WTC11 (cell line): ENCODE measurements around the gene RPL39L. TPM values are rescaled to one million over a fixed set of nuclear protein-coding genes. Genes with fewer than 3 reads are reported as not detected.

Experiments
- ATAC-seq: fragments of 200-7000 bp; cut with Tn5 transposase; 2 replicates; pipeline ENCODE4 v1.10.0; 2021; ENCODE audit warnings: mild to moderate bottlenecking, moderate library complexity
- CTCF ChIA-PET: fragments of 300-600 bp; sonication (Branson Sonifier 250); formaldehyde crosslinking; loops from one replicate; lab custom pipeline; 2021; ENCODE audit warnings: antibody characterized with exemption; lab: Charles Lee
- POLR2A ChIA-PET: fragments of 350-600 bp; sonication (Branson Sonifier 250); formaldehyde crosslinking; loops from one replicate; lab custom pipeline; 2021; ENCODE audit warnings: antibody characterized with exemption; lab: Charles Lee
- DNase-seq: peaks from one replicate; pipeline ENCODE4 v3.0.0; 2021; ENCODE audit warnings: low spot score
- H3K27ac Mint-ChIP-seq: 2 replicates; pipeline ENCODE4 v1.8.0; 2021; ENCODE audit warnings: mixed read lengths
- H3K27me3 Mint-ChIP-seq: 2 replicates; pipeline ENCODE4 v1.8.0; 2021; ENCODE audit warnings: low read depth, mild to moderate bottlenecking, moderate library complexity, mixed read lengths
- H3K36me3 Mint-ChIP-seq: 2 replicates; pipeline ENCODE4 v1.8.0; 2021; ENCODE audit warnings: mixed read lengths
- H3K4me1 Mint-ChIP-seq: 2 replicates; pipeline ENCODE4 v1.8.0; 2022; ENCODE audit warnings: mixed read lengths
- H3K4me3 Mint-ChIP-seq: 2 replicates; pipeline ENCODE4 v1.8.0; 2021; ENCODE audit warnings: mild to moderate bottlenecking, moderate library complexity, mixed read lengths
- H3K9me3 Mint-ChIP-seq: 2 replicates; pipeline ENCODE4 v1.8.0; 2021; ENCODE audit warnings: mixed read lengths
- AR ChIP-seq: fragments of 250-450 bp; sonication (Bioruptor Pico); IDR thresholded peaks from 2 replicates; pipeline ENCODE4 v1.9.0; 2021; ENCODE audit warnings: mild to moderate bottlenecking
- ATF3 ChIP-seq: sonication (generic); formaldehyde crosslinking; conservative IDR thresholded peaks from 2 replicates; pipeline ENCODE4 v1.8.1; 2022; ENCODE audit warnings: mild to moderate bottlenecking, missing genetic modification reagents
- ELF4 ChIP-seq: sonication (generic); formaldehyde crosslinking; IDR thresholded peaks from 2 replicates; pipeline ENCODE4 v1.8.1; 2022; ENCODE audit warnings: low read depth, mild to moderate bottlenecking, moderate library complexity, missing genetic modification reagents
- EMX1 ChIP-seq: fragments of 250-450 bp; sonication (Bioruptor Pico); IDR thresholded peaks from 2 replicates; pipeline ENCODE4 v1.8.0; 2021; ENCODE audit warnings: mild to moderate bottlenecking
- NFYB ChIP-seq: sonication (generic); formaldehyde crosslinking; conservative IDR thresholded peaks from 2 replicates; pipeline ENCODE4 v1.8.0; 2022; ENCODE audit warnings: low read depth, missing genetic modification reagents
- TEAD4 ChIP-seq: sonication (generic); formaldehyde crosslinking; IDR thresholded peaks from 2 replicates; pipeline ENCODE4 v1.8.0; 2022; ENCODE audit warnings: mild to moderate bottlenecking, missing genetic modification reagents
- ZNF121 ChIP-seq: sonication (generic); formaldehyde crosslinking; IDR thresholded peaks from 2 replicates; pipeline ENCODE4 v1.8.0; 2023; ENCODE audit warnings: missing genetic modification reagents
- total RNA-seq: library from RNA; stranded (reverse); gene quantifications from 3 replicates; pipeline ENCODE4 v1.2.3, GENCODE V29; 2021

Gene RPL39L
- total RNA-seq, 1 experiment from 2014 or later = 78.3 TPM

- ChIA-PET CTCF (interaction anchor here (0.5 to 0.8 kb wide), 2 partner anchors 41 to 76 kb away, joined by 3 read pairs; no protein-coding TSS in a partner anchor), POLR2A (no interaction called here)
- Mint-ChIP-seq H3K4me1 (peaks cover 14% of the 10 kb centered on the region), H3K27ac (peak overlapping the region; percentile 42; the same call in 1 of the 2 replicates), H3K4me3 (no peak overlapping the region), H3K9me3 (peaks cover 7% of the 10 kb centered on the region), H3K36me3 (peaks cover 70% of the 10 kb centered on the region), H3K27me3 (no peaks in the 10 kb centered on the region)
- TF ChIP-seq TEAD4 (no peak), ATF3 (no peak), ELF4 (CRISPR knock-in tag) (no peak), ZNF121 (CRISPR knock-in tag) (no peak), EMX1 (CRISPR knock-in tag) (no peak), NFYB (no peak)
- no peak for DNase-seq
- peak; percentile 28 for ATAC-seq
Measured at GRCh38 chr3:187072511-187072910, 66.8 kb downstream of the RPL39L start.

GRCh38 chr3:187072102-187072501 lies 67.2 kb downstream of the RPL39L start:
- Mint-ChIP-seq H3K4me3 (no peak overlapping the region), H3K27me3 (no peaks in the 10 kb centered on the region), H3K36me3 (peaks cover 69% of the 10 kb centered on the region), H3K9me3 (peaks cover 7% of the 10 kb centered on the region), H3K27ac (peak overlapping the region; percentile 42; the same call in 1 of the 2 replicates), H3K4me1 (peaks cover 13% of the 10 kb centered on the region)
- ATAC-seq (peak; percentile 37), DNase-seq (no peak)
- ChIA-PET CTCF (interaction anchor here (0.8 kb wide), 1 partner anchor 41 kb away, joined by 3 read pairs; no protein-coding TSS in a partner anchor), POLR2A (no interaction called here)
- TF ChIP-seq AR (CRISPR knock-in tag) = no peak

Other genes starting within 250 kb of the RPL39L start
- 82.5 to 87.5 TPM (median 83.4 TPM) in 3 replicates for gene ST6GAL1, start 209.0 kb downstream of the RPL39L start, total RNA-seq
- 5.1 to 5.9 TPM (median 5.6 TPM) in 3 replicates for gene RTP1, start 58.0 kb upstream of the RPL39L start, total RNA-seq
- 2.2 to 3.5 TPM (median 3.1 TPM) in 3 replicates for gene MASP1, start 152.2 kb upstream of the RPL39L start, total RNA-seq
- not detected in 3 replicates for gene RTP4, start 228.9 kb upstream of the RPL39L start, total RNA-seq